ENCODE data around the gene DDX60.

GRCh38 chr4:168367065-168367464 is 48.5 kb upstream of the DDX60 start:
- no peak for TF ChIP-seq CTCF (IDR thresholded peaks at IDR 0.05; ENCODE audit: poor library complexity, severe bottlenecking)
- TF ChIP-seq REST (IDR thresholded peaks at IDR 0.05; ENCODE audit: borderline replicate concordance) = no peak
- TF ChIP-seq EP300 (conservative IDR thresholded peaks at IDR 0.05; ENCODE audit: poor library complexity, severe bottlenecking) = no peak
- no peak for TF ChIP-seq EZH2 (IDR thresholded peaks at IDR 0.05; ENCODE audit: borderline replicate concordance, insufficient read depth, low read length, poor library complexity, severe bottlenecking)
- TF ChIP-seq POLR2AphosphoS5 (IDR thresholded peaks at IDR 0.05) = no peak
- TF ChIP-seq TAF1 (IDR thresholded peaks at IDR 0.05; ENCODE audit: low read depth) = no peak
- no peak for TF ChIP-seq RAD21 (conservative IDR thresholded peaks at IDR 0.05)
- TF ChIP-seq MXI1 (conservative IDR thresholded peaks at IDR 0.05; ENCODE audit: poor library complexity, severe bottlenecking) = no peak

Measured in neural cell (in vitro differentiated cells).